Endothelial cell of umbilical vein (primary cell): ENCODE results near the gene YARS2. TPM values are rescaled to one million over a fixed set of nuclear protein-coding genes. Genes with fewer than 3 reads are reported as not detected.

Source experiments
- BruUV-seq: library from RNA; stranded (reverse); fragments of 400-500 nt; replicated peaks from 2 replicates; lab custom pipeline; 2021; lab: Mats Ljungman, UMichigan
- CTCF ChIA-PET: fragments of 300-600, 350-600 bp; sonication (Branson Sonifier 250); formaldehyde crosslinking; loops from one replicate; lab custom pipeline; 2021; ENCODE audit warnings: antibody characterized with exemption, inconsistent platforms; lab: Charles Lee
- POLR2A ChIA-PET: fragments of 300-600, 350-600 bp; sonication (Branson Sonifier 250); formaldehyde crosslinking; loops from one replicate; lab custom pipeline; 2021; ENCODE audit warnings: antibody characterized with exemption, inconsistent platforms; lab: Charles Lee
- DNase-seq: peaks from one replicate; pipeline ENCODE4 v3.0.0-alpha.2; 2011; ENCODE audit warnings: low read depth, low spot score
- FAIRE-seq: peaks from 2 replicates; lab custom pipeline; 2011; peaks lifted over from hg19 to GRCh38; lab: Jason Lieb, UNC
- H2AFZ ChIP-seq: 2 replicates; pipeline ENCODE4 v1.6.0; 2012; ENCODE audit warnings: low read depth, low read length, control low read depth, inconsistent platforms
- H3K27ac ChIP-seq: 2 replicates; pipeline ENCODE4 v1.5.1; 2011; ENCODE audit warnings: low read depth, mild to moderate bottlenecking, control low read depth, low read length, moderate library complexity; ENCODE audit not compliant: insufficient read depth
- H3K27me3 ChIP-seq, 2 experiments: 2 replicates each; pipeline versions ENCODE4 v1.6.0 to v1.6.1; 2011; ENCODE audit warnings: low read length in 2 of 2, mixed read lengths in 1 of 2; ENCODE audit not compliant: control insufficient read depth in 2 of 2, insufficient read depth in 2 of 2
- H3K36me3 ChIP-seq, 2 experiments: 2 replicates in 1 of 2; 3 replicates in 1 of 2; pipeline ENCODE4 v1.5.1; 2011; ENCODE audit warnings: low read length in 2 of 2, mild to moderate bottlenecking in 1 of 2, moderate library complexity in 1 of 2; ENCODE audit not compliant: control insufficient read depth in 2 of 2, insufficient read depth in 2 of 2; ENCODE audit errors: extremely low read depth in 1 of 2
- H3K4me1 ChIP-seq: 3 replicates; pipeline ENCODE4 v1.5.1; 2011; ENCODE audit warnings: mild to moderate bottlenecking, low read length; ENCODE audit not compliant: control insufficient read depth, insufficient read depth; ENCODE audit errors: extremely low read depth
- H3K4me2 ChIP-seq: 2 replicates; pipeline ENCODE4 v1.6.1; 2011; ENCODE audit warnings: low read length, control low read depth, mixed read lengths; ENCODE audit not compliant: insufficient read depth
- H3K4me3 ChIP-seq, 3 experiments: fragments of 200-600 bp in 1 of 3; sonication (generic), shearing (Covaris generic) in 1 of 3; replicated peaks in 1 of 3; 2 replicates each; pipeline ENCODE4 v1.5.1; 2011 to 2016; ENCODE audit warnings: control low read depth in 3 of 3, low read length in 3 of 3, mild to moderate bottlenecking in 2 of 3, inconsistent platforms in 1 of 3, low read depth in 1 of 3, moderate library complexity in 1 of 3; ENCODE audit not compliant: insufficient read depth in 1 of 3
- H3K79me2 ChIP-seq: 2 replicates; pipeline ENCODE4 v1.6.0; 2012; ENCODE audit warnings: low read length, inconsistent platforms; ENCODE audit not compliant: control insufficient read depth, insufficient read depth
- H3K9ac ChIP-seq: replicated peaks from 2 replicates; pipeline ENCODE3; 2011; ENCODE audit warnings: low read length, control low read depth; ENCODE audit not compliant: insufficient read depth; ENCODE audit errors: extremely low read depth
- H3K9me1 ChIP-seq: replicated peaks from 3 replicates; pipeline ENCODE4 v1.6.0; 2011; ENCODE audit warnings: mild to moderate bottlenecking, low read length; ENCODE audit not compliant: control insufficient read depth, insufficient read depth; ENCODE audit errors: extremely low read depth
- H3K9me3 ChIP-seq: replicated peaks from 2 replicates; pipeline ENCODE4 v1.5.1; 2012; ENCODE audit warnings: low read length, inconsistent platforms; ENCODE audit not compliant: control insufficient read depth, insufficient read depth
- H4K20me1 ChIP-seq: replicated peaks from 2 replicates; pipeline ENCODE3; 2011; ENCODE audit warnings: mild to moderate bottlenecking, low read length; ENCODE audit not compliant: control insufficient read depth, insufficient read depth; ENCODE audit errors: extremely low read depth
- CTCF ChIP-seq, 2 donors: IDR thresholded peaks; 1 replicate in 1 of 2; 2 replicates in 1 of 2; pipeline ENCODE4 v1.5.1; 2011; ENCODE audit warnings: low read length in 2 of 2, mild to moderate bottlenecking in 2 of 2, moderate library complexity in 2 of 2, control low read depth in 1 of 2, inconsistent platforms in 1 of 2, low read depth in 1 of 2; ENCODE audit not compliant: insufficient read depth in 1 of 2; ENCODE audit errors: extremely low read depth in 1 of 2
- EZH2 ChIP-seq: IDR thresholded peaks from 2 replicates; pipeline ENCODE4 v1.6.1; 2012; ENCODE audit warnings: borderline replicate concordance, low read depth, mild to moderate bottlenecking, moderate library complexity, low read length, inconsistent platforms; ENCODE audit not compliant: severe bottlenecking
- FOS ChIP-seq: IDR thresholded peaks from 2 replicates; pipeline ENCODE4 v1.6.1; 2011; ENCODE audit warnings: mild to moderate bottlenecking, low read length, moderate library complexity, borderline replicate concordance; ENCODE audit not compliant: insufficient read depth
- GATA2 ChIP-seq: IDR thresholded peaks from 2 replicates; pipeline ENCODE4 v1.7.0; 2011; ENCODE audit warnings: low read depth, mild to moderate bottlenecking, moderate library complexity, mixed read lengths, low read length; ENCODE audit not compliant: insufficient read length, insufficient read depth
- JUN ChIP-seq: IDR thresholded peaks from 2 replicates; pipeline ENCODE4 v1.6.1; 2011; ENCODE audit warnings: borderline replicate concordance, low read depth; ENCODE audit not compliant: insufficient read length, insufficient read depth
- MAX ChIP-seq: IDR thresholded peaks from 2 replicates; pipeline ENCODE4 v1.6.1; 2011; ENCODE audit not compliant: insufficient read depth, insufficient read length
- MYC ChIP-seq: IDR thresholded peaks from one replicate; pipeline ENCODE4 v1.6.1; 2011; ENCODE audit warnings: mild to moderate bottlenecking, low read depth, low read length
- POLR2A ChIP-seq: IDR thresholded peaks from 2 replicates; pipeline ENCODE4 v1.6.1; 2012; ENCODE audit warnings: low read depth, mild to moderate bottlenecking, control low read depth, low read length
- POLR2AphosphoS5 ChIP-seq: IDR thresholded peaks from 2 replicates; pipeline ENCODE4 v1.6.1; 2012; ENCODE audit warnings: low read depth, mild to moderate bottlenecking, control low read depth, low read length, moderate library complexity; ENCODE audit not compliant: insufficient read depth
- dilution Hi-C: fragments of 300-500 bp; cut with MboI; formaldehyde crosslinking; loops from one replicate; pipeline ENCODE4 v1.15.0; 2019; ENCODE audit warnings: low sequenced_read_pairs; ENCODE audit not compliant: extremely low pct_ligation_motif_present
- intact Hi-C: fragments of 100-400 bp; cut with micrococcal nuclease; formaldehyde crosslinking; loops from one replicate; pipeline ENCODE4 v1.10.0; 2022
- polyA plus RNA-seq, 4 experiments: library from polyadenylated mRNA; depleted of rRNA in 3 of 4; stranded (reverse) in 3 of 4; unstranded in 1 of 4; fragments of >200 nt; gene quantifications; 2 replicates each; pipeline versions ENCODE4 v1.2.1 to v1.2.3, GENCODE V29; 2011 to 2012; ENCODE audit warnings: missing spikeins in 1 of 4
- total RNA-seq: library from RNA; stranded (reverse); gene quantifications from 2 replicates; pipeline ENCODE4 v1.2.3, GENCODE V29; 2021

YARS2 gene
- total and polyA plus RNA-seq, 2 donors (not counting 3 experiments of a cell fraction or from before 2014, with no cell fraction given): 24.6 to 26.8 TPM

GRCh38 chr12:32754111-32754510, 1.6 kb downstream of the YARS2 start:
- no TSS peak for BruUV-seq
- peaks cover 24% of the 10 kb centered on the region for H3K79me2 ChIP-seq
- intact Hi-C loops (loop anchor here (2.0 kb wide), 1 partner anchor 73 kb away; no protein-coding TSS in a partner anchor), dilution Hi-C loops (no loop called here)
- CTCF ChIA-PET: interaction anchor here (0.9 to 4.8 kb wide), 5 partner anchors 97 to 1267 kb away, joined by 3 to 143 read pairs (median 10); partner anchors contain the start of gene ALG10
- H3K27me3 ChIP-seq: no peaks in the 10 kb centered on the region
- FAIRE-seq (no peak), DNase-seq (peak; percentile 21)
- no peak for TF ChIP-seq MAX
- no peak for TF ChIP-seq GATA2
- TF ChIP-seq POLR2AphosphoS5: no peak
- TF ChIP-seq JUN: no peak
- no peak for TF ChIP-seq EZH2
- no peak for TF ChIP-seq CTCF (IDR thresholded peaks at IDR 0.05; ENCODE audit: extremely low read depth in 1 of 2, insufficient read depth in 1 of 2, low read depth in 1 of 2, low read length in 2 of 2)
- TF ChIP-seq FOS: no peak
- no peak for TF ChIP-seq POLR2A
- TF ChIP-seq MYC: no peak
- H3K27ac ChIP-seq: peak overlapping the region; percentile 91
- H3K36me3 ChIP-seq: peaks cover 8 to 14% of the 10 kb centered on the region in 2 experiments
- peaks cover 13% of the 10 kb centered on the region for H3K4me1 ChIP-seq
- no peaks in the 10 kb centered on the region for H3K9me1 ChIP-seq
- H3K4me2 ChIP-seq: peak overlapping the region; percentile 97
- H2AFZ ChIP-seq: no peak overlapping the region
- no peaks in the 10 kb centered on the region for H4K20me1 ChIP-seq
- H3K4me3 ChIP-seq: peak overlapping the region; percentile 60 to 90 (median 76)
- no peaks in the 10 kb centered on the region for H3K9me3 ChIP-seq
- peak overlapping the region; percentile 95 for H3K9ac ChIP-seq
- POLR2A ChIA-PET: interaction anchor here (0.8 kb wide), 1 partner anchor 1268 kb away, joined by 3 read pairs; no protein-coding TSS in a partner anchor
